Measurements from ENCODE around the gene SHISA5.
A peak's percentile ranks its signal among the peaks of the same experiment; 100 is the strongest.

SHISA5 gene

DNA sequence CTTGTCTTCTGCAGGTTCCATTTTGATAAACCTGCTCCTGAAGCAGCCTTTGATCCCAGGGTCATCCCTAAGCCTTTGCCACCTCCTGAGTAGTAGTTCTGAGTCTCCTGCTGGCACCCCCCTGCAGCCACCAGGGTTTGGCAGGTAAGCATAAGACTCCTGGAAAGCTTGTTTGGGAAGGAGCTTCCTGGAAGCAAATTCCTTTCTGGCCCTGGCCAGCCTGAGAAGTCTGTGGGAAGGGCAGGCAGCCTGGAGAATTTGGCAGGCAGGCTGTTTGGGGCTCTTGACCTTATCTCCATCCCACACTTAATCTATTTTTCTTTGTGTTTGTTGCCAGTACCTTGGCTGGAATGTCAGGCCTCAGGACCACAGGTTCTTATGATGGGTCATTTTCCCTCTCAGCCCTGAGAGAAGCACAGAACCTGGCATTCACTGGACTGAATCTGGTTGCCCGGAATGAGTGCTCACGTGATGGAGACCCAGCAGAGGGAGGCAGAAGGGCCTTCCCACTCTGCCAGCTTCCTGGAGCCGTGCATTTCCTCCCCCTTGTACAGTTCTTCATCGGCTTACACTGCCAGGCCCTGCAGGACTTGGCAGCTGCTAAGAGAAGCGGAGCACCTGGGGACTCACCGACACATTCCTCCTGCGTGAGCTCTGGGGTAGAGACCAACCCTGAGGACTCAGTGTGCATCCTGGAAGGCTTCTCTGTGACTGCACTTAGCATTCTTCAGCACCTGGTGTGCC lies 44.0 kb downstream of the SHISA5 start:
- no peak for TF ChIP-seq CTCF (IDR thresholded peaks at IDR 0.05; ENCODE audit: control insufficient read depth, extremely low read depth, insufficient read depth)
- no peak overlapping the region for H3K4me3 ChIP-seq (ENCODE audit: low read depth, low read length)
- DNase-seq (ENCODE audit: low read depth): no peak

DNA sequence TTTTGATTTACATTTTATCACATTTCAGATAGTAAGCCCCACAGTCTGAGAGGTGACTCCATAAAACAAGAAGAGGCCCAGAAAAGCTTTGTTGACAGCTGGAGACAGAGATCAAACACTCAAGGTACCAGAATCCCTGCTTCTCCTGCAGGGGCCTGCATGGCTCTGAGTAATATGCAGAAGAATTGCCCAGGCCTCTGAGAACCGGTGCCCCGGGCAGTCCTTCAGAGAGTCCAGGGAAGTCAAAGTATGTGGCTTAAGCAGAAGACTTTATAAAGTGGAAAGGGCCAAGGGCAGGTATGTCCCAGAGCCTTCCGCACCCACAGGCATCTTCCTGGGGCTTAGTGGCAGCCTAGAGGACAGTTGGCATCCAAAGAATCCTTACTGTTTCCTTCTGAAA lies 44.6 kb downstream of the SHISA5 start:
- no peak for DNase-seq (ENCODE audit: low read depth)
- no peak overlapping the region for H3K4me3 ChIP-seq (ENCODE audit: low read depth, low read length)

GRCh38 chr3:48456456-48456855 lies 47.5 kb downstream of the SHISA5 start:
- no peak overlapping the region for H3K4me3 ChIP-seq (ENCODE audit: low read depth, low read length)
- no peak for DNase-seq (ENCODE audit: low read depth)
- no peak for TF ChIP-seq CTCF (IDR thresholded peaks at IDR 0.05; ENCODE audit: control insufficient read depth, extremely low read depth, insufficient read depth)

More for the DNA sequence above, 44.6 kb downstream of the SHISA5 start:
- no peak for TF ChIP-seq CTCF (IDR thresholded peaks at IDR 0.05; ENCODE audit: control insufficient read depth, extremely low read depth, insufficient read depth)

DNA sequence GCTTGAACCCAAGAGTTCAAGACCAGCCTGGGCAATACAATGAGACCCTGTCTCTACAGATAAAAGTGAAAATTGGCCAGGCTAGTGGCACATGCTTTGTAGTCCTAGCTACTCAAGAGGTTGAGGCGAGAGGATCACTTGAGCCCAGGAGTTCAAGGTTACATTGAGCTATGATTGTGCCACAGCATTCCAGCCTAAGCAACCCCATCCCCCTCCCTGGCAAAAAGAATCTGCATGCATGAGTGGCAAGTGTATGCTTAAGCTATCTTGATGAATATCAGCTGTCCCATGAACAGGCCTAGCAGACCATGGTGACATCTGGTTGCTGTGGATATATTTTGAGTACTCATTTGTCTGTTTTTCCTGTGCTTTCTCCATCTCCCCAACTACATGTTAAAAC lies 52.7 kb downstream of the SHISA5 start:
- no peak overlapping the region for H3K4me3 ChIP-seq (ENCODE audit: low read depth, low read length)
- no peak for TF ChIP-seq CTCF (IDR thresholded peaks at IDR 0.05; ENCODE audit: control insufficient read depth, extremely low read depth, insufficient read depth)
- DNase-seq (ENCODE audit: low read depth): no peak

- TF ChIP-seq CTCF (IDR thresholded peaks at IDR 0.05; ENCODE audit: control insufficient read depth, extremely low read depth, insufficient read depth): no peak
- H3K4me3 ChIP-seq (ENCODE audit: low read depth, low read length): peak within 1 kb of the TSS; percentile 91
- DNase-seq (ENCODE audit: low read depth): peak; percentile 42
Measured at GRCh38 chr3:48446425-48447193, 57.4 kb downstream of the SHISA5 start, which contains the start of gene ATRIP. ATRIP (plus strand) TSS chr3:48446737; CDS start chr3:48446846, 109 bp downstream.

DNA sequence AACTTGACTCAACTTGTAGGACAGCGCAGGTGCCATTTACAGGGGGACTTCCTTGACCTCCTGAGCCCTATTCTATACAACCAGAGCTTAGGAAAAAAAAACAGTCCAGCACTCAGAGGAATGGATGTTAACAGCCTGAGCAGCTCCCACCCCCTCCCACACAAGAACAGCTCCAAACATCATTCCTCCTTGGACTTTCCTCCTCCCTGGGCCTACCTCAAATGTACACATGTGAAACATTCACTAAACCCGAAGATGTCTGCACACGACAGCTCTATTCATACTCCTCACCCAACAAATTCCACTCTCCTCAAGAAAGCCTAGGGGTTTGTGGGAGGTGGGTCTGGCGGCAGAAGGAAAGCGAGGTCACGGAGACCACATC lies 57.9 kb downstream of the SHISA5 start:
- no peak for DNase-seq (ENCODE audit: low read depth)
- TF ChIP-seq CTCF (IDR thresholded peaks at IDR 0.05; ENCODE audit: control insufficient read depth, extremely low read depth, insufficient read depth): no peak
- H3K4me3 ChIP-seq (ENCODE audit: low read depth, low read length): peak overlapping the region; percentile 91
